ENCODE data around the gene MGAT4A.

Gene MGAT4A

DNA sequence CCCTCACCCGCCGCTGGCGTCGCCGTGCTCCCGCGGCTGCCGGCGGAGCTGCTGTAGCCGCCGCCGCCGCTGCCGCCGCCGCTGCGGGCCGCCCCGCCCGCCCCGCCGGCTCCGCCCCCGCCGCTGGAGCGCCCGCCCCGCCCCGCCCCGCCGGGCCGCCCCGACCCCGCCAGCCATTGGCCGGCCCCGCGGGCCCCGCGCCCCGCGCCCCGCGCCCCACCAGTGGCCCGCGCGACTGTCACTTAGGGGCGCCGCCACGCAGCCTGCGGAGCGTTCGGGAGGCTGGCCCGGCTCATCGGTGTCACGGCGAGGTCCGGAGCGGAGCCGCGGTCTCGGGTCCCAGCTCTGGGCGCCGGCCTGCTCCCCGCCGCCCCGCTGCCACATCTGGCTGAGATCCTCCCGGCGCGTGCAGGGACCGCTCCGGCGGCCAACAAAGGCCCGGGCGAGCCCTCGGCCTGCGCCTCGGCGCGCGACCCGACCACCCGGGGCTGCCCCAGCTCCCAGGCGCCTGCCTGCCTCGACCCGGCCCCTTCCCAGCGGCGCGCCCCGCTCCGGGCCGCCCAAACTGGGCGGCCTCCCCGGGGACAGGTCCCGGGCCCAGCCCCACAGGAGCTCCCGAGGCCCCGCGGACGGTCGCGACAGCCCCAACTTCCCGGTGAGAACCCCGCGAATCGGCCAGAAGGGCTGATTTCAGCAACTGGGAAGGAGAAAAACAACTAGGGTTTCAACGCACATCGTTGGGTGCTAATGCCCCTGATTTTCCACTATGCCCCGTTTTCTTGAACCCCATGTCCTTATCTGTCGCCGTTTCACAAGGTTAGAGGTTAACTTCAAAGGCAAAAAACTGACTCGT, at the start of gene MGAT4A:
Gene MGAT4A (minus strand): TSS at position 92 of the 853 bp plus-strand sequence. CDS start 4,800 bp downstream, outside the sequence.
- peak; percentile 78 for DNase-seq

DNA sequence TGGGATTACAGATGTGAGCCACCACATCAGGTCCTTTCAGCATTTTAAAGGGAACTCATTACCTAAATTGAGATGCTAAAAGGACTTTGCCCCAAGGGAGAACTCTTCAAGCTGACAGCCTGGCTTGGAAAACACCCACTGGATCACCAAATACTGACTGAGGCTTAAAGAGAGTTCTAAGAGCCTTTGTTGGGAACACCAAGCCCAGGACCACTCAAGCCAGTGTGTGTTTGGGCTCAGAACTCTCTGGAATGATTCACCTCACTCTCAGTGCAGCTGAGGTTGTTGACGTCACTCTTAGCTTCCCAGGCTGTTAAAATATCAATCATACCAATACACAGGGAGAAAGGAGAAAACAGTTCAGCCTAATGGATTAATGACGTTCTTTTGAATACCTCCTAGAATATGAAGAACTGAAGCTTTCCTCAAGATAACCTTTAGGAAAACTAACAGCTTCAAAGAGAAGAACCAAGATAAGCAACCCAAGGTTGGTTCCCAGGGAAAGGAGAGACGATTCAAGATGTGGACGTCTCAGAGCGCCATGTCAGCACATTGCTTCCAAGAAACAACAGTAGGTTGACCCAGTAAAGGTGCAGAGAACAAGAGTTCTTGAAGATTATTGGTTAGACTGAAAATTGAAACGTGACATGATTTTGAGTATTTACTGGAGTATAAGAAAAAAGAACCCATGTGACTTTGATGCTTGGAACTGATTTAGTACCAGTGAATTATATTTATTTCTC, 48.0 kb upstream of the MGAT4A start:
- no peak for DNase-seq

- no peak for DNase-seq
These were observed 47.2 kb upstream of the MGAT4A start for GRCh38 chr2:98778151-98778550.

- DNase-seq: no peak
These were observed 46.8 kb upstream of the MGAT4A start for GRCh38 chr2:98777710-98778109.

GRCh38 chr2:98777076-98777475, 46.1 kb upstream of the MGAT4A start:
- DNase-seq: no peak

DNA sequence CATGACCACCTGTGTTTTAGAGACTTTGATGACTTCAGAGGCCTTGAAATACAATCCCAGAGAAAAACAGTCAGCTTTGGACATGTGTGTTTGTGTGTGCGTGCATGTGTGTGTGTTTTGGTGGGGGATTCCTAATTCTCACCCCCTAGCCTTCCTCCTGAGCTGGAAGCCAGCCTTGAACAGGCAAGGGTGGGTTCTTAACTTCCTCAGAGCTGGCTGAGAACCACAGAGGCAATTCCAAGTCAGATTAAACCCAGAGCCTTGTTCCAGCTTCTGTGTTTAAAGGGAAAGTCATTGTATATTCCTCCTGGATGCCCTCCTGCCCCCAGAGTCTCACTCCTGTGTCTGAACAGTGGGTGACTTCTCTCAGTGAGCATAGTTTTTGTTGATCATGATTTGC, 45.2 kb upstream of the MGAT4A start:
- DNase-seq: no peak

GRCh38 chr2:98775146-98775986, 44.4 kb upstream of the MGAT4A start:
- DNase-seq: no peak

- no peak for DNase-seq
These were observed 43.0 kb upstream of the MGAT4A start for GRCh38 chr2:98773907-98774306.

- no peak for DNase-seq
These were observed 42.2 kb upstream of the MGAT4A start for GRCh38 chr2:98773169-98773568.

GRCh38 chr2:98772536-98772935, 41.6 kb upstream of the MGAT4A start:
- DNase-seq: no peak

- DNase-seq: peak; percentile 48
These were observed 41.0 kb upstream of the MGAT4A start for GRCh38 chr2:98771721-98772524.

DNA sequence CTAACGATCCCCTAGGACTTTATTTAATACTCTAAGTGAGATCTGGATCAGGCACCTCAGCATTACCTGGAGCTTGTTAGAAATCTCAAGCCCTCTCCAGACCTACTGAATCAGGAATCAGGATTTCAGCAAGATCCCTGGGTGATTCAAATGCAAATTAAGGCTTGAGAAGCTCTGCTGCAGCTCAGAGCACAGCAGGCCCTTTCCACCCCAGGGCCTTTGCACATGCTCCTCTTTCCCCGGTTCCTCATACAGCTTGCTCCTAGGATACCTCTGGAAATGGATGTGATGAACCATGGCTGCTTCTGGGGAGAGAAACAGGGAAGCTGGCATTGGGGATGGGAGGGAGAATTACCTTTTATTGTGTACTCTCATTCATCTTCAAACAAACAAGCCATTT, 40.3 kb upstream of the MGAT4A start:
- DNase-seq: no peak

- DNase-seq: no peak
These were observed 38.9 kb upstream of the MGAT4A start for GRCh38 chr2:98769784-98770183.

DNA sequence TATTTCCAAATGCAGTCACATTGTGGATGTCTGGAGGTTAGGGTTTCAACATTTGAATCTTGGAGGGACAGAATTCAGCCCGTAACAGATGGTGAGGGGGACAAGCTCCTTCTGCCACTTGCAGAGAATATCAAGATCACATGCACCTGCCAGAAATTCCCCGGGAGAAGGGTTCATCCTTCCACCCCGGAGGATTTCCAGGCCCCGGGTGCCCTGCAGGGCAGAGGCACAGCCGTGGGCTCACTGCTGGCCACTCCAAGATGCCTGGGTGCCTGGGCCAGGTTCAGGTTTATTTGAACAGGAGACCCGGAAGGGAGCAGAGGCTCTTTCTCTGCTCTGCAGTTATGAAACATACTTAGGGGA, 38.2 kb upstream of the MGAT4A start:
- DNase-seq: no peak

DNA sequence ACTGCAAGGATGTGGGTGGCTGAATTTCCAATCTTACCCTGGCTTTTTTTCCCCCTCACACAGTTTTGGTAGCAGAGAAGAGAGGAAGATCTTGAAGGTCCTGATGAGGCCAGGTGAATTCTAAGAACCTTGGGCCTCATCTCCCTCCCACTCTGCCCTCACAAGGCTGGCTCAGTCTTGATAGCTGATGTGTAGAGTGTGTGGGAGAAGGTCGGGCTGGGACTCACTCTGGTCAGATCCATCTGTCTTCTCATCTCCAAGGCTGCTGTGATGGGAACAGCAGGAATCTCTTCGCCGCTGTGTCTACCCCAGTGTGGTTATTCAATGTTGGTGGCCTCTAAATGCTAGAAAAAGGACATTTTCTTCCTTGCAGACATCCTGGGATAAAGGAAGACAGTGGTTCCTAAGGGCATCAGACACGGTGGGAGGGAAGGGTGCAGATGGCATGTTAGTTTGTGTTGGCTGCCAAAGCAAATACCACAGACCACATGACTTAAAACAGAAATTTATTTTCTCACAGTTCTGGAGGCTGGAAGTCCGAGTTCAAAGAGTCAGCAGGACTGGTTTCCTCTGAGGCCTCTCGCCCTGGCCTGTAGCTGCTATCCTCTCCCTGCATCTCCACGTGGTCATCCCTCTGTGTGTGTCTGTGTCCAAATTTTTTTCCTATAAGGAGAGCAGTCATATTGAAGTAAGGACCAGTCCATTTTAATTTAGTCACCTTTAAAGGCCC, 37.6 kb upstream of the MGAT4A start:
- DNase-seq: no peak

DNA sequence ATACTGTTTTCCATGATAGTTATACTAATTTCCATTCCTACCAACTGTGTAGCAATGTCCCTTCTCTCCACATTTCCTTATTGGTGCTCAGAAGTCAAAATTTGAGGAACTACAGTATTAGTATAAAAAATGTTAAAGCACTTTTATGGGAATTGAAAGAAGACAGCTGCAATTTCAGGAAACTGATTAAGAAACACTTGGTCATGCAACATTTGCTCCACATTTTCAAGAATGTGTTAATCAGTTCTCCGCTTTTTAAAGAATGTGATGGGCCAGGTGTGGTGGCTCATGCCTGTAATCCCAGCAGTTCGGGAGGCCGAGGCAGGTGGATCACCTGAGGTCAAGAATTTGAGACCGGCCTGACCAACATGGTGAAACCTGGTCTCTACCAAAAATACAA, 33.6 kb upstream of the MGAT4A start:
- no peak for DNase-seq

DNA sequence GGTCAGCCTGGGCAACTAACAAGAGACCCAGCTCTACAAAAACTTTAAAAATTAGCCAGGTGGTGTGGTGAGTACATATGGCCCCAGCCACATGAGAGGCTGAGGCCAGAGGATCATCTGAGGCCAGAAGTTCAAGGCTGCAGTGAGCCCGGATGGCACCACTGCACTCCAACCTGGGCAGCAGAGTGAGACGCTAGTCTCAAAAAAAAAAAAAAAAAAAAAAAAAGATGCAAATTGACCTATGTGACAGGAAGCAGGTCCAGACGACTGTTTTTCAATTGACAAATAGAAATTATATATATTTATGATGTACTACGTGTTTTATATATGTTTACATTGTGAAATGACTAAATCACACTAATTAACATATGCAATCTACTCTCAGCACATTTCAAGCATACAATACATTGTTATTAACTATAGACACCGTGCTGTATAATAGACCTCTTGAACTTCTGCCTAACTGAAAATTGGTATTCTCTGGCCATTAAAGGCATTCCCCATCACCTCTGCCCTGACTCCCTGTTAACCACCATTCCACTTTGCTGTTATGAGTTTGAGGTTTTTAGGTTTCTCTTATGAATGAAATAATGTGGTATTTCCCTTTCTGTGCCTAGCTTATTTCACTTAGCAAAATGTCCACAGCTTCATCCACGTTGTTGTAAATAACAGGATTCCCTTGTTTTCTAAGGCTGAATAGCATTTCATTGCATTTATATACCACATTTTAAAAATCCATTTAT, 32.4 kb upstream of the MGAT4A start:
- DNase-seq: no peak

DNA sequence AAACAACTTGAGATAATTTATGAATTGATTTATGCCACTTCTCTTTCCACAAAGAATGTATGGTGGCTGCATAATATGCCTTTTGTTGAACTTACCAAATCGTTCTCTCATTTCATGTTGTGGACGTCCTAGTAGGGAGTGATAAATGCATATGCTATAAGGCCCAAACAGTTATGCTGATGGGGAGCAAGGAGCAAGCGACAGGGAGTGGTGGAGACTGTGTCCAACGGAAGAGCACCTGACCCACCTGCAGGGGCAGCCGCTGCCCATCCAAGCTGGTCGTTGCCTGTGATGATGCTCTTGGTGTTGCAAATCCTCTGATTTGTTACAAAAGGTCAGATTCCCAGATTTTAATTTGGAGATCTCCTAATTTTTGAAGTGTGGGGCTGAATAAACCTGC, 31.0 kb upstream of the MGAT4A start:
- no peak for DNase-seq

DNA sequence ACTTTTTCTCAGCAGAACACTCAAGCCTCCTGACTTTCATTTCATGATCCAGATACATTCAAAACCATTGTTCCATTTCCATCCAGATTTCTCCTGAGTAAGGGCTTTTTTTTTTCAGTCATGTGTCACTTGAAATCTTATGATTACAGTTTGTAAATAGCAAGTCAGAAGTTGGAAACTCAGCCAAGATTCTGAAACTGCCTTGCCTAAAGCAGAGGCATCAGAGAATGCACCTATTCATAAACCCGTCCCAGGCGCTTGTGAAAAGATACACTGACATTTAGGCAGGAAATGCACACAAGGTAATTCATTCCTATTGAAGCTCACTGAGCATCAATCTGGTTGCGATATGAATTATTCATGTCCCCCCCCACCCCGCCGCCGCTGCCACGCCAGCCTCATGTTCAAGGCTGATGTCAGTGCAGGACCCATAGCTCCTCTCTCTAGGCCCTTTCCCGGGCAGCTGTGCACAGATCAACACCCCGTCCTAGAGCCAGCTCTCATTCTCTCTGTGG, 30.4 kb upstream of the MGAT4A start:
- DNase-seq: peak; percentile 77

- no peak for DNase-seq
These were observed 29.1 kb upstream of the MGAT4A start for GRCh38 chr2:98759827-98760625.
